AG10803 (cell line): ENCODE results near the gene SLC4A1AP.

ENCODE experiments used
- DNase-seq: peaks from one replicate; pipeline ENCODE4 v3.0.0; 2010; ENCODE audit warnings: low read depth
- H3K4me3 ChIP-seq: 2 replicates; pipeline ENCODE4 v1.5.1; 2011; ENCODE audit warnings: mild to moderate bottlenecking, low read length, control low read depth
- CTCF ChIP-seq: conservative IDR thresholded peaks from 2 replicates; pipeline ENCODE4 v1.5.1; 2011; ENCODE audit warnings: mild to moderate bottlenecking, low read length, control low read depth, inconsistent platforms

Gene SLC4A1AP

GRCh38 chr2:27715318-27716210 lies 51.9 kb downstream of the SLC4A1AP start:
- TF ChIP-seq CTCF: no peak
- DNase-seq: peak; percentile 58
- H3K4me3 ChIP-seq: peak overlapping the region; percentile 51

GRCh38 chr2:27716301-27717069 lies 52.8 kb downstream of the SLC4A1AP start:
- DNase-seq: no peak
- no peak for TF ChIP-seq CTCF
- peak overlapping the region; percentile 8 for H3K4me3 ChIP-seq

GRCh38 chr2:27717070-27717795 lies 53.5 kb downstream of the SLC4A1AP start:
- TF ChIP-seq CTCF: no peak
- H3K4me3 ChIP-seq: no peak overlapping the region
- DNase-seq: peak; percentile 83

GRCh38 chr2:27720004-27720551 lies 56.4 kb downstream of the SLC4A1AP start:
- H3K4me3 ChIP-seq: no peak overlapping the region
- TF ChIP-seq CTCF: no peak
- DNase-seq: peak; percentile 86

GRCh38 chr2:27721335-27721734 lies 57.6 kb downstream of the SLC4A1AP start:
- no peak for DNase-seq
- no peak overlapping the region for H3K4me3 ChIP-seq
- TF ChIP-seq CTCF: no peak

GRCh38 chr2:27721884-27722485 lies 58.3 kb downstream of the SLC4A1AP start:
- TF ChIP-seq CTCF: no peak
- no peak overlapping the region for H3K4me3 ChIP-seq
- DNase-seq: no peak
